Neuronal stem cell (in vitro differentiated cells): ENCODE data around the gene TEPSIN.

Source experiments
- DNase-seq: peaks from one replicate; pipeline ENCODE4 v3.0.0-alpha.2; 2013; ENCODE audit warnings: low spot score
- H2AFZ ChIP-seq: one replicate; pipeline ENCODE4 v1.6.1; 2013; ENCODE audit warnings: mild to moderate bottlenecking, low read length, inconsistent platforms
- H2AK5ac ChIP-seq: 2 replicates; pipeline ENCODE4 v1.6.1; 2013; ENCODE audit warnings: low read depth, mild to moderate bottlenecking, inconsistent platforms, low read length, moderate library complexity, mixed read lengths
- H2BK120ac ChIP-seq: 2 replicates; pipeline ENCODE4 v1.6.1; 2013; ENCODE audit warnings: low read depth, mild to moderate bottlenecking, inconsistent platforms, low read length, moderate library complexity, mixed read lengths
- H2BK12ac ChIP-seq: one replicate; pipeline ENCODE4 v1.6.1; 2013; ENCODE audit warnings: low read length, inconsistent platforms
- H2BK15ac ChIP-seq: 2 replicates; pipeline ENCODE4 v1.6.1; 2013; ENCODE audit warnings: mild to moderate bottlenecking, low read length, inconsistent platforms, mixed read lengths
- H2BK5ac ChIP-seq: one replicate; pipeline ENCODE4 v1.6.1; 2013; ENCODE audit warnings: inconsistent platforms, mild to moderate bottlenecking, low read length, moderate library complexity
- H3K14ac ChIP-seq: one replicate; pipeline ENCODE4 v1.6.1; 2013; ENCODE audit warnings: low read length, inconsistent platforms
- H3K18ac ChIP-seq: 2 replicates; pipeline ENCODE4 v1.6.1; 2013; ENCODE audit warnings: low read length, inconsistent platforms
- H3K23ac ChIP-seq: 2 replicates; pipeline ENCODE4 v1.6.1; 2013; ENCODE audit warnings: low read depth, mild to moderate bottlenecking, mixed read lengths, low read length, inconsistent platforms; ENCODE audit not compliant: poor library complexity
- H3K27ac ChIP-seq: replicated peaks from 3 replicates; pipeline ENCODE4 v1.5.1; 2013; ENCODE audit warnings: low read length, inconsistent platforms
- H3K27me3 ChIP-seq, 3 experiments: 2 replicates each; pipeline ENCODE4 v1.6.1; 2013; ENCODE audit warnings: low read length in 3 of 3, mild to moderate bottlenecking in 2 of 3, inconsistent platforms in 1 of 3, low read depth in 1 of 3, mixed read lengths in 1 of 3, moderate library complexity in 1 of 3; ENCODE audit not compliant: control insufficient read depth in 3 of 3, insufficient read depth in 3 of 3
- H3K36me3 ChIP-seq, 2 donors: replicated peaks in 1 of 2; 2 replicates each; pipeline ENCODE4 v1.6.1; 2013; ENCODE audit warnings: low read length in 2 of 2; ENCODE audit not compliant: control insufficient read depth in 2 of 2, insufficient read depth in 2 of 2
- H3K4ac ChIP-seq: 2 replicates; pipeline ENCODE4 v1.6.1; 2013; ENCODE audit warnings: inconsistent platforms, mild to moderate bottlenecking, low read length, moderate library complexity
- H3K4me1 ChIP-seq, 2 donors: 1 replicate in 1 of 2; 2 replicates in 1 of 2; pipeline ENCODE4 v1.6.1; 2013; ENCODE audit warnings: low read length in 2 of 2, low read depth in 1 of 2; ENCODE audit not compliant: control insufficient read depth in 2 of 2, insufficient read depth in 1 of 2
- H3K4me2 ChIP-seq: one replicate; pipeline ENCODE4 v1.6.1; 2013; ENCODE audit warnings: mild to moderate bottlenecking, low read length, inconsistent platforms; ENCODE audit not compliant: insufficient read depth, poor library complexity, severe bottlenecking
- H3K4me3 ChIP-seq, 2 donors: 2 replicates each; pipeline ENCODE4 v1.5.1; 2013; ENCODE audit warnings: low read length in 2 of 2, mild to moderate bottlenecking in 2 of 2, inconsistent platforms in 1 of 2, moderate library complexity in 1 of 2
- H3K79me1 ChIP-seq: one replicate; pipeline ENCODE4 v1.6.1; 2013; ENCODE audit warnings: low read depth, mild to moderate bottlenecking, inconsistent platforms, low read length, moderate library complexity
- H3K9ac ChIP-seq: one replicate; pipeline ENCODE4 v1.6.1; 2013; ENCODE audit warnings: mild to moderate bottlenecking, low read depth, low read length, inconsistent platforms; ENCODE audit not compliant: poor library complexity
- H3K9me3 ChIP-seq, 2 donors: replicated peaks in 1 of 2; 2 replicates each; pipeline versions ENCODE3 to v1.6.1; 2013; ENCODE audit warnings: low read length in 2 of 2, mild to moderate bottlenecking in 2 of 2, inconsistent platforms in 1 of 2, low read depth in 1 of 2, mixed read lengths in 1 of 2, moderate library complexity in 1 of 2; ENCODE audit not compliant: control insufficient read depth in 2 of 2, insufficient read depth in 1 of 2
- H4K8ac ChIP-seq: one replicate; pipeline ENCODE4 v1.6.1; 2013; ENCODE audit warnings: low read depth, mild to moderate bottlenecking, inconsistent platforms, low read length, moderate library complexity
- H4K91ac ChIP-seq: one replicate; pipeline ENCODE4 v1.6.1; 2013; ENCODE audit warnings: low read length, low read depth, mild to moderate bottlenecking, inconsistent platforms; ENCODE audit not compliant: poor library complexity
- WGBS, 2 donors: extraction: QIAGEN DNeasy Blood & Tissue Kit; methylation state at CpG; one replicate each; pipeline ENCODE4 v1.1.7; 2013; ENCODE audit warnings: missing lambda C conversion rate in 2 of 2, mixed read lengths in 1 of 2; ENCODE audit not compliant: insufficient read length in 2 of 2, insufficient replicate concordance in 1 of 2; ENCODE audit errors: extremely low coverage in 2 of 2; 5-methylcytosine and 5-hydroxymethylcytosine counted together

Gene TEPSIN

GRCh38 chr17:81249223-81250040 lies 10.6 kb upstream of the TEPSIN start:
- no peak overlapping the region for H2BK5ac ChIP-seq
- peak overlapping the region; percentile 19 for H4K8ac ChIP-seq
- peaks cover 10% of the 10 kb centered on the region for H3K79me1 ChIP-seq
- H3K4ac ChIP-seq = no peak overlapping the region
- no peak for DNase-seq
- H3K14ac ChIP-seq = no peak overlapping the region
- H3K27me3 ChIP-seq = no peaks in the 10 kb centered on the region
- no peak overlapping the region for H4K91ac ChIP-seq
- H3K4me3 ChIP-seq = no peak overlapping the region
- H3K18ac ChIP-seq = peak overlapping the region; percentile 49
- no peak overlapping the region for H3K4me2 ChIP-seq
- no peak overlapping the region for H3K9ac ChIP-seq
- H2BK15ac ChIP-seq = no peak overlapping the region
- H2BK120ac ChIP-seq = no peak overlapping the region
- peaks cover 1 to 16% of the 10 kb centered on the region in 2 donors for H3K4me1 ChIP-seq
- H2BK12ac ChIP-seq = no peak overlapping the region
- peak overlapping the region; percentile 63 for H2AK5ac ChIP-seq
- no CpG with 5 or more reads among the region's 15 CpGs for WGBS, 2 donors
- H3K36me3 ChIP-seq = peaks cover 8 to 22% of the 10 kb centered on the region in 2 donors
- peak overlapping the region; percentile 16 for H3K23ac ChIP-seq
- no peak overlapping the region for H2AFZ ChIP-seq
- H3K27ac ChIP-seq = no peak overlapping the region
- H3K9me3 ChIP-seq = peaks cover 0 to 2% of the 10 kb centered on the region in 2 donors

GRCh38 chr17:81248649-81249048 lies 9.8 kb upstream of the TEPSIN start:
- H3K79me1 ChIP-seq = peaks cover 8% of the 10 kb centered on the region
- peak overlapping the region; percentile 77 for H4K8ac ChIP-seq
- no peaks in the 10 kb centered on the region for H3K27me3 ChIP-seq
- no peak overlapping the region for H3K4me3 ChIP-seq
- H3K4me1 ChIP-seq = peaks cover 2 to 16% of the 10 kb centered on the region in 2 donors
- H3K9ac ChIP-seq = peak overlapping the region; percentile 39
- peaks cover 8 to 22% of the 10 kb centered on the region in 2 donors for H3K36me3 ChIP-seq
- H2BK120ac ChIP-seq = no peak overlapping the region
- H2BK12ac ChIP-seq = no peak overlapping the region
- no peak overlapping the region for H2BK15ac ChIP-seq
- H3K27ac ChIP-seq = no peak overlapping the region
- no peak overlapping the region for H3K4ac ChIP-seq
- no CpG with 5 or more reads among the region's 16 CpGs for WGBS, 2 donors
- no peak for DNase-seq
- H2AFZ ChIP-seq = no peak overlapping the region
- H3K18ac ChIP-seq = peak overlapping the region; percentile 69
- no peak overlapping the region for H3K4me2 ChIP-seq
- H3K9me3 ChIP-seq = peaks cover 0 to 2% of the 10 kb centered on the region in 2 donors
- H4K91ac ChIP-seq = peak overlapping the region; percentile 79
- H2AK5ac ChIP-seq = peak overlapping the region; percentile 35
- no peak overlapping the region for H3K14ac ChIP-seq
- H3K23ac ChIP-seq = peak overlapping the region; percentile 71
- H2BK5ac ChIP-seq = peak overlapping the region; percentile 44

GRCh38 chr17:81247339-81247990 lies 8.6 kb upstream of the TEPSIN start:
- H2BK5ac ChIP-seq = no peak overlapping the region
- DNase-seq = no peak
- H2AFZ ChIP-seq = no peak overlapping the region

More at GRCh38 chr17:81247339-81247990, 8.6 kb upstream of the TEPSIN start:
- H3K9ac ChIP-seq = peak overlapping the region; percentile 77
- peaks cover 6% of the 10 kb centered on the region for H3K79me1 ChIP-seq
- H3K9me3 ChIP-seq = peaks cover 0 to 2% of the 10 kb centered on the region in 2 donors
- no peak overlapping the region for H3K4me2 ChIP-seq
- no peak overlapping the region for H2AK5ac ChIP-seq
- H3K4ac ChIP-seq = no peak overlapping the region
- H3K4me1 ChIP-seq = peaks cover 2 to 8% of the 10 kb centered on the region in 2 donors
- no peaks in the 10 kb centered on the region for H3K27me3 ChIP-seq
- no peak overlapping the region for H3K27ac ChIP-seq
- H2BK15ac ChIP-seq = no peak overlapping the region
- no CpG with 5 or more reads among the region's 15 CpGs for WGBS, 2 donors
- H3K18ac ChIP-seq = peak overlapping the region; percentile 36
- H3K14ac ChIP-seq = no peak overlapping the region
- no peak overlapping the region for H2BK120ac ChIP-seq
- H3K36me3 ChIP-seq = peaks cover 8 to 24% of the 10 kb centered on the region in 2 donors
- H4K8ac ChIP-seq = no peak overlapping the region
- H3K23ac ChIP-seq = peak overlapping the region; percentile 58
- no peak overlapping the region for H3K4me3 ChIP-seq
- no peak overlapping the region for H4K91ac ChIP-seq
- H2BK12ac ChIP-seq = no peak overlapping the region
